HCT116 (cell line): ENCODE data around the gene OR13H1. TPM values are rescaled to one million over a fixed set of nuclear protein-coding genes. Genes with fewer than 3 reads are reported as not detected.
A peak's percentile ranks its signal among the peaks of the same experiment; 100 is the strongest.

Experiments used
- ATAC-seq: fragments of 200-7000 bp; cut with Tn5 transposase; 2 replicates; pipeline ENCODE4 v1.9.1; 2020; ENCODE audit warnings: mild to moderate bottlenecking, moderate library complexity
- BruUV-seq: library from RNA; stranded (reverse); fragments of 400-500 nt; replicated peaks from 2 replicates; lab custom pipeline; 2021; lab: Mats Ljungman, UMichigan
- CTCF ChIA-PET: fragments of 300-600 bp; sonication (Branson Sonifier 250); formaldehyde crosslinking; loops from one replicate; lab custom pipeline; 2021; ENCODE audit warnings: antibody characterized with exemption; lab: Charles Lee
- POLR2A ChIA-PET: fragments of 300-600, 350-600 bp; sonication (Branson Sonifier 250); formaldehyde crosslinking; loops from one replicate; lab custom pipeline; 2021; ENCODE audit warnings: antibody characterized with exemption; lab: Charles Lee
- RAD21 ChIA-PET, 2 experiments: fragments of 300-600 bp; sonication (Branson Sonifier 250); formaldehyde crosslinking; loops; one replicate each; lab custom pipeline; 2023; ENCODE audit warnings: low total read pairs in 2 of 2; ENCODE audit not compliant: uncharacterized antibody in 2 of 2, unreplicated experiment in 2 of 2, low non-redundant PET in 1 of 2; lab: Charles Lee
- DNase-seq: peaks from one replicate; pipeline ENCODE4 v3.0.0-alpha.2; 2010; ENCODE audit warnings: low read depth, low spot score
- H2AFZ ChIP-seq: fragments of 200-600 bp; shearing (Covaris generic), sonication (generic); 2 replicates; pipeline ENCODE4 v1.6.1; 2017; ENCODE audit warnings: low read depth, mixed run types, mixed read lengths, antibody characterized with exemption, low read length; ENCODE audit not compliant: poor library complexity, severe bottlenecking
- H3K27ac ChIP-seq: 2 replicates; pipeline ENCODE4 v1.5.1; 2012; ENCODE audit warnings: low read depth, low read length
- H3K27me3 ChIP-seq: fragments of 200-600 bp; sonication (generic); 2 replicates; pipeline ENCODE4 v1.6.1; 2016; ENCODE audit warnings: mixed run types, low read length, mixed read lengths; ENCODE audit not compliant: insufficient read depth
- H3K36me3 ChIP-seq, 2 experiments: fragments of 200-500 bp in 1 of 2; fragments of 200-600 bp in 1 of 2; sonication (Bioruptor generic) in 1 of 2; sonication (generic) in 1 of 2; 2 replicates each; pipeline versions ENCODE4 v1.5.1 to v1.6.1; 2014 to 2016; ENCODE audit warnings: low read length in 2 of 2, inconsistent platforms in 1 of 2, mixed read lengths in 1 of 2, mixed run types in 1 of 2; ENCODE audit not compliant: insufficient read depth in 2 of 2, control insufficient read depth in 1 of 2
- H3K4me1 ChIP-seq, 2 experiments: fragments of 200-600 bp in 1 of 2; sonication (generic) in 1 of 2; 2 replicates each; pipeline versions ENCODE4 v1.5.1 to v1.6.1; 2012 to 2017; ENCODE audit warnings: low read length in 2 of 2, inconsistent platforms in 1 of 2, mild to moderate bottlenecking in 1 of 2, mixed read lengths in 1 of 2, mixed run types in 1 of 2, moderate library complexity in 1 of 2; ENCODE audit not compliant: insufficient read depth in 2 of 2, control insufficient read depth in 1 of 2
- H3K4me2 ChIP-seq: fragments of 200-600 bp; sonication (generic); 2 replicates; pipeline ENCODE4 v1.6.1; 2017; ENCODE audit warnings: mixed run types, low read length, mixed read lengths
- H3K4me3 ChIP-seq, 2 experiments: fragments of 200-600 bp in 1 of 2; sonication (generic) in 1 of 2; replicated peaks in 1 of 2; 2 replicates each; pipeline ENCODE4 v1.5.1; 2011 to 2016; ENCODE audit warnings: low read length in 2 of 2, control low read depth in 1 of 2, low read depth in 1 of 2, mild to moderate bottlenecking in 1 of 2, mixed read lengths in 1 of 2, mixed run types in 1 of 2
- H3K79me2 ChIP-seq: fragments of 200-600 bp; sonication (generic); 2 replicates; pipeline ENCODE4 v1.6.1; 2017; ENCODE audit warnings: mild to moderate bottlenecking, mixed run types, low read length, moderate library complexity, mixed read lengths; ENCODE audit not compliant: insufficient read depth
- H3K9ac ChIP-seq: fragments of 200-600 bp; sonication (generic); 2 replicates; pipeline ENCODE4 v1.6.1; 2016; ENCODE audit warnings: low read length, mixed read lengths
- H3K9me2 ChIP-seq: fragments of 200-600 bp; sonication (generic), shearing (Covaris generic); 2 replicates; pipeline ENCODE4 v1.6.1; 2017; ENCODE audit warnings: mixed run types, mild to moderate bottlenecking, moderate library complexity; ENCODE audit not compliant: insufficient read depth
- H3K9me3 ChIP-seq, 2 experiments: fragments of 200-500 bp in 1 of 2; fragments of 200-600 bp in 1 of 2; sonication (Bioruptor generic) in 1 of 2; sonication (generic) in 1 of 2; 2 replicates each; pipeline ENCODE4 v1.6.1; 2014 to 2017; ENCODE audit warnings: low read length in 2 of 2, mixed read lengths in 2 of 2, inconsistent platforms in 1 of 2, low read depth in 1 of 2, mild to moderate bottlenecking in 1 of 2, mixed run types in 1 of 2, moderate library complexity in 1 of 2; ENCODE audit not compliant: control insufficient read depth in 1 of 2, insufficient read depth in 1 of 2
- H4K20me1 ChIP-seq: fragments of 200-600 bp; sonication (generic), shearing (Covaris generic); 2 replicates; pipeline ENCODE4 v1.6.1; 2017; ENCODE audit warnings: mixed run types, mild to moderate bottlenecking, moderate library complexity; ENCODE audit not compliant: insufficient read depth
- CEBPB ChIP-seq: IDR thresholded peaks from 2 replicates; pipeline ENCODE4 v1.6.1; 2012; ENCODE audit warnings: low read depth
- ELF1 ChIP-seq: IDR thresholded peaks from 2 replicates; pipeline ENCODE4 v1.6.1; 2012; ENCODE audit warnings: low read depth, borderline replicate concordance
- EZH2 ChIP-seq: fragments of 200-600 bp; sonication (generic); IDR thresholded peaks from 2 replicates; pipeline ENCODE4 v1.6.1; 2017; ENCODE audit warnings: antibody characterized with exemption, mixed run types
- POLR2AphosphoS5 ChIP-seq: IDR thresholded peaks from 2 replicates; pipeline ENCODE4 v1.6.1; 2011; ENCODE audit warnings: mild to moderate bottlenecking, low read depth, low read length, moderate library complexity
- REST ChIP-seq: IDR thresholded peaks from 2 replicates; pipeline ENCODE4 v1.6.1; 2012; ENCODE audit warnings: low read depth
- SRF ChIP-seq: IDR thresholded peaks from 2 replicates; pipeline ENCODE4 v1.6.1; 2012; ENCODE audit warnings: low read depth
- ZNF274 ChIP-seq: fragments of 200-500 bp; sonication (Bioruptor generic); IDR thresholded peaks from 2 replicates; pipeline ENCODE4 v1.6.1; 2014; ENCODE audit warnings: mild to moderate bottlenecking, low read depth, low read length, inconsistent platforms
- intact Hi-C: fragments of 100-400 bp; cut with micrococcal nuclease; formaldehyde crosslinking; loops from 2 replicates; pipeline ENCODE4 v1.10.0; 2022
- total RNA-seq: library from RNA; stranded (reverse); gene quantifications from one replicate; pipeline ENCODE4 v1.2.1, GENCODE V29; 2021; ENCODE audit not compliant: unreplicated experiment
- TF ChIP-seq, protein P1 (sequence below), 3 experiments: fragments of 200-600 bp in 1 of 3; sonication (generic) in 1 of 3; IDR thresholded peaks in 2 of 3; conservative IDR thresholded peaks in 1 of 3; 2 replicates each; pipeline ENCODE4 v1.5.1; 2012 to 2017; ENCODE audit warnings: low read depth in 2 of 3, low read length in 2 of 3, antibody characterized with exemption in 1 of 3, borderline replicate concordance in 1 of 3, control low read depth in 1 of 3, mild to moderate bottlenecking in 1 of 3, mixed read lengths in 1 of 3, mixed run types in 1 of 3, moderate library complexity in 1 of 3; ENCODE audit not compliant: insufficient read depth in 1 of 3

OR13H1 gene
- total RNA-seq, 1 experiment from 2014 or later: not detected

- Histone ChIP-seq H4K20me1 (no peaks in the 10 kb centered on the region), H3K27me3 (no peaks in the 10 kb centered on the region), H3K4me1 (peaks cover 19 to 26% of the 10 kb centered on the region in 2 experiments), H3K36me3 (no peaks in the 10 kb centered on the region), H3K9me3 (no peaks in the 10 kb centered on the region), H3K9ac (no peak overlapping the region), H2AFZ (no peak overlapping the region), H3K79me2 (no peaks in the 10 kb centered on the region), H3K9me2 (no peaks in the 10 kb centered on the region), H3K27ac (peak overlapping the region; percentile 39), H3K4me3 (no peak overlapping the region), H3K4me2 (peak overlapping the region; percentile 58)
- DNase-seq (no peak), ATAC-seq (peak; percentile 32; the same call in 1 of the 2 replicates)
- intact Hi-C loops: no loop called here
- POLR2A ChIA-PET: no interaction called here
- RAD21 ChIA-PET: no interaction called here
- CTCF ChIA-PET: no interaction called here
- BruUV-seq: no TSS peak
- TF ChIP-seq POLR2AphosphoS5 (no peak), SRF (no peak), ELF1 (no peak), EZH2 (no peak), ZNF274 (no peak), REST (no peak), CEBPB (no peak)
- TF ChIP-seq, protein P1, sequence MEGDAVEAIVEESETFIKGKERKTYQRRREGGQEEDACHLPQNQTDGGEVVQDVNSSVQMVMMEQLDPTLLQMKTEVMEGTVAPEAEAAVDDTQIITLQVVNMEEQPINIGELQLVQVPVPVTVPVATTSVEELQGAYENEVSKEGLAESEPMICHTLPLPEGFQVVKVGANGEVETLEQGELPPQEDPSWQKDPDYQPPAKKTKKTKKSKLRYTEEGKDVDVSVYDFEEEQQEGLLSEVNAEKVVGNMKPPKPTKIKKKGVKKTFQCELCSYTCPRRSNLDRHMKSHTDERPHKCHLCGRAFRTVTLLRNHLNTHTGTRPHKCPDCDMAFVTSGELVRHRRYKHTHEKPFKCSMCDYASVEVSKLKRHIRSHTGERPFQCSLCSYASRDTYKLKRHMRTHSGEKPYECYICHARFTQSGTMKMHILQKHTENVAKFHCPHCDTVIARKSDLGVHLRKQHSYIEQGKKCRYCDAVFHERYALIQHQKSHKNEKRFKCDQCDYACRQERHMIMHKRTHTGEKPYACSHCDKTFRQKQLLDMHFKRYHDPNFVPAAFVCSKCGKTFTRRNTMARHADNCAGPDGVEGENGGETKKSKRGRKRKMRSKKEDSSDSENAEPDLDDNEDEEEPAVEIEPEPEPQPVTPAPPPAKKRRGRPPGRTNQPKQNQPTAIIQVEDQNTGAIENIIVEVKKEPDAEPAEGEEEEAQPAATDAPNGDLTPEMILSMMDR (IDR thresholded peaks at IDR 0.05 in 2 of 3, conservative IDR thresholded peaks at IDR 0.05 in 1 of 3; ENCODE audit: borderline replicate concordance in 1 of 3, insufficient read depth in 1 of 3, low read depth in 2 of 3, low read length in 2 of 3): no peak
These were observed 22.0 kb downstream of the OR13H1 start for GRCh38 chrX:131565909-131566308.
